ENCODE data around the gene EVA1C.
A peak's percentile ranks its signal among the peaks of the same experiment; 100 is the strongest.
"Not testable (repeated sequence)": the region's sequence is repeated elsewhere in the genome, so short reads cannot be mapped to it uniquely, and the experiment has no call there.

EVA1C gene

GRCh38 chr21:32390537-32391224 is 21.8 kb upstream of the EVA1C start:
- DNase-seq (ENCODE audit: low spot score), result not testable (repeated sequence)

GRCh38 chr21:32391755-32392154 is 20.8 kb upstream of the EVA1C start:
- DNase-seq (ENCODE audit: low spot score), result no peak

DNA sequence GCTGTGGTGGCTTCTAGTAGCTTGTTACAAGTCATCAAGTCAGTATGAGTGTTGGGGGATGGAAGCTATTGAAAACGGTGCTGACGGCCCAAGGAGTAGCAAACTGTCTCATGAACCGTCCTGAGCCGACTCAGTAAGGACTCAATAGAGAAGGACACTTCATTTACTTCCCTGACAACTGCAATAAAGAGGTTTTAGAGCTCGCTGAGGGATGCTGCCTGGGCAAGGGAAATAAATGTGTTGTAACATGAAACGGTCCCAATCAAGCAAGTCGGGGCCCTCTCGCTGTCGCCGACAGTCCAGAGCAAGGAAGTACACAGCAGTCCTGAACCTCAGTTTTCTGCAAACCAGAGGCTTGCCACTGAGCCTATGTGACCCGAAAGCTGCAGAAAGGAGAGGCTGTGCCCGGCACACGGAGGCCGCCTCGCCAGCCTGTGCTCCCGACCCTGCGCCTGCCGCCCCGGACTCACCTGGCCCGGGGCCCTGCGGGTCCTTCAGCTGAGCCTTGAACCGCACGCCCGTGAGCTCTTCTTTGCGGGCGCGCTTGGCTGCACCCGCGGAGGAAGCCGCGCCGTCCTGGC is 20.1 kb upstream of the EVA1C start:
- no peak for DNase-seq (ENCODE audit: low spot score)

GRCh38 chr21:32392880-32393676 is 19.4 kb upstream of the EVA1C start, which contains the start of gene URB1:
TSS of gene URB1 (minus strand) at chr21:32393012. CDS start at chr21:32392910, 102 bp downstream.
- DNase-seq (ENCODE audit: low spot score), result peak; percentile 87

- DNase-seq (ENCODE audit: low spot score), result no peak
Observed at GRCh38 chr21:32393677-32394001, 18.9 kb upstream of the EVA1C start.

DNA sequence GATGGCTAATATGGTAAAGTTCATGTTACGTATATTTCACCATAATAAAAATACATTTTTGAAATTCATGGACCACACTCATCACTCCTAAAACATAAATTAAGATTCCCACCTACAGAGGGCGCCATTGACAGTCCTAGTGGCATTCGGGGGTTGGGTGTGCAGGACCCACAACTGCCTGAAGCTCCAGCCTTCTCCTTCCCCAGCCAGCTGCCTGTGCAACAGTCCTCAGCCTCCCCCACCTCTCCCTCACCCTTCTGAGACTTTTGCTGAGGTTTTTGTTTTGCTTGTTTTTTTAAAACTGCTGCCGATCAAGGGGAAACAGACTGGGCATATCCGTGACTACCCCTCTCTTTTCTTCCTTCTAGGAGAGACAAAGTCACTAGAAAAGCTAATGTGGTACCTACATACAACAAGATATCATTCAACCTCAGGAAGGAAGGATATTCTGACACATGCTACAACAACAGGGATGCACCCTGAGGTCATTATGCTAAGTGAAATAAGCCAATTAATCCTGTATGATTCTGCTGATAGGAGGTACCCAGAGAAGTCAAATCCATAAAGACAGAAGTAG is 9.2 kb upstream of the EVA1C start:
- DNase-seq (ENCODE audit: low spot score), result peak; percentile 68

- DNase-seq (ENCODE audit: low spot score), result no peak
Observed at GRCh38 chr21:32406405-32406804, 6.1 kb upstream of the EVA1C start.

- no peak for DNase-seq (ENCODE audit: low spot score)
Observed at GRCh38 chr21:32410291-32410690, 2.2 kb upstream of the EVA1C start.

GRCh38 chr21:32410916-32411315 is 1.6 kb upstream of the EVA1C start:
- peak; percentile 31 for DNase-seq (ENCODE audit: low spot score)

DNA sequence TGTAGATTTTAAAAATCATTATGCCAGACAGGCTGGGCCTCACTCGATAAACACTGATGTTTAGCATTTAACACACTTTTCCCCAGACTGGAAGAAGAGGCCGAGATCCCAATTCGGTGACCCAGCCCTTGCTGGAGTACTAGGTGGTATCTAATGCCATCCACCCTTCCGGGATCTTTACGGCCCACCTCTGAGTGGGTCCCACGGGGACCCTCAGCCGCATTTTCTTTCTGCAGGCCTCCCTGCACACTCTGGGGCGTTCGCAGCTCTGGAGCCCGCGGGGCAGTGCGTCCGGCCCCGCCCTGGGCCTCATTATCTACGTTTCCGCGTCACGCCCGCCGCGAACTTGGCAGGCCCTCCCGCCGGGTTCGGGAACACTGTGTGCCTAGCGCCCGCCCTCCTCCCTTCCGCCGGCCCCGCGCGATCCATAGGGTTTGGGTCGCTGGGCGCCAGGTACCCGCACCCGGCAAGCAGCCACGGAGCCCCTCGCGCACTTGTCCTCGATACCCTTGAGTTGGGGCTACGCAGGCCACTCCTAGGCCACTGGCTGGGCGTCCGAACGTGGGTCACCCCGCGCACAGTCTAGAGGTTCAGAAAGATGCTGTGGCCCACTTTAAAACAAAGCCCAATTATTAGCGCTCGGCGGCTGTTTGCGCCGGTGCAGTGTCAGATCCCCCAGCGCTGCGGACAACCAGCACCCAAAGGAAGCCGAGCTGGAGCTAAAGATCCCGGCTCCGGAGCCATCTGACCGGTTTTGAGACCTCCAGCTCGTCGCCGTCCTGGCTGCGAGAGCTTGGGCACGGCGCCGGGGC is 950 bp upstream of the EVA1C start:
- peak; percentile 68 for DNase-seq (ENCODE audit: low spot score)

GRCh38 chr21:32413015-32413504 is 554 bp downstream of the EVA1C start:
- DNase-seq (ENCODE audit: low spot score), result peak; percentile 60

DNA sequence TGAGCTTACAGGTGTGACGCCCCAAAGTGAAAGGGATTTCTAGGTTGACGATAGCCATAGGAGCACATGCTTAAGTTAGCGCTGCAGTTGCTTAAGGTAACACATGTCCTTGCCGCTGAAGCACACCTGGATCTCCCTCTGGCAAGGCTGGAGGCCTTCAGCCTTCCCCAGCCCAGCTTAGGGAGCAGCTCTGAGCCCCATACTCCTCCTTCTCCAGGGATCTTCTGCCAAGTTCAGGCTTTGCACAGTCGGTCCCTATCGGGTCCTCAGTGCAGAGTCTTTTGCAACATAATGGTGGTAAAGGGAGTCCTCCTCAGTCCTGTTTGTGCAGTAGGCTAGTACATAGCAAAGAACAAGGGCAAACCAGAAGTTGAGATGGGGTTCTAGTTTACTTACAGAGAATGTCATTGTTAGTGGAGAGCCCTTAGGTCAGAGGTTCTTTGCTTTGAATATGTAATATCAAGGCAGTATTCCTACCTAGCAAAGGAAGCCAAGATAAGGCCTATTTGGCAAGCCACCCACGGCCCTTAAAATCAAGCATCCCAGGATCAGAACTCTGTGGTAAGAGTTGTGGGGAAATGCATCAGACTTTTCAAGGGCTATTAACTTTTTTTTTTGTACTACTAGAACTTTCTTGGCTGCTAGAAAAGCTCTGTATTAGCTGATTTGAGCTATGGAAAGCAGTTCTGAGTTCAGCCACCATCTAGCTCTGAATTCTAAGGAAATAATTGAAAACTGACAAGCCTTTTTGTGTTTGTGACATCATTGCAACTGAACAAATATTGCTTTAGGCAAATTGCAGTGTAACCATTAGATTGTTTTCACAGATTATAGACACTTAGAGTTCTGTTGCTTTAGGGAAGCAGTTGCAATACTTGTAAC is 1.4 kb downstream of the EVA1C start:
- DNase-seq (ENCODE audit: low spot score), result peak; percentile 41

DNA sequence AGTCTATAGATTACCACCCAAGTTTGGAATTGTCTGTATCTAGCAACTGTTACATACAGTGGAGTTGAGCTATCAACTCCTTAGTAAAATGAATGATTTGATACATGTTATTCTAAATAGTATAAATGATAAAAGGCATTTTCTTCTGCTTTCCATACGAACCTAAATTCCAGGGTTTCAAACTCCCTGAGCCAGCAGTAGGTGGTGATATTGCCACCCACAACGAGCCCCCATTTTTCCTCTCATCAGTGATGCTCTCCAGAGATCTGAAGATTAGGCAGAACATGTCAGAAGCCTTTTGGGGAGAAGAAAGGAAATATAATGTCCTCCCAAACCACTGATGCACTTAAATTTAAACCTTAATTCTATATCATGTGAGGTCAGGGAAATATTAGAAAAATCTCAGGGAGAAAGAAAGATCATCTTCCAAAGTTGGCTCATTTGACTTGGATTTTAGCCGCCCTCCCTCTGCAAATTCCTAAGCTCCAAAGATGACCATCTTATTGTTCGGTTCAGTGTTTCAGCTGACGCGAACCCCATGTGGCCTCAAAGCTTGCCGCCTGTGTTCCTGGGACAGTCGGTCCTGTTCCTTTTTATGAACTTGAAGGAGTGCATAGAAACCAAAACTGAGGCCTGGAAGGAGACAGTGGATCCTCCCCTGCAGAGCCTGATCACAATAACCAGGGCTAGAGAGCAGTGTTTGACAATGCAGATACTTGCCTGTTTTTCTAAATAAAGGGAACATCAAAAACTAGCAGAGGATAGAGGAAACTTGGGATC is 2.3 kb downstream of the EVA1C start:
- no peak for DNase-seq (ENCODE audit: low spot score)

GRCh38 chr21:32415451-32416398 is 3.2 kb downstream of the EVA1C start:
- no peak for DNase-seq (ENCODE audit: low spot score)

- no peak for DNase-seq (ENCODE audit: low spot score)
Observed at GRCh38 chr21:32418146-32418545, 5.6 kb downstream of the EVA1C start.

DNA sequence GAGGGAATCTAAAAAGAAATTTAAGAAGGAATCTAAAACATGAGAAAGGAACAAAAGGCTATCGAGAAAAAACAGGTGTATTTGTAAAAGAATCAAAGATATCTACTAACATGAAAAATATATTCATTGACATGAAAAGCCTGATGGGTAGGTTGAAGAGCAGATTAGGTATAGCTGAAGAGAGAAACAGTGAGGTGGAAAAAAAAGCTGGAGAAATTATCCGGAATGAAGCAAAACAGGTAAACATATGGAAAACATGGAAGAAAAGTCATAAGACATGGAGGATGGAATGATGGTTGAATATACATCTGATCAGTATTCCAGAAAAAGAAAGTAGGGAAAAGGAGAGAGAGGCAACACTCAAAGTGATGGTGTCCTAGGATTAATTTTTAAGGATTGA is 9.6 kb downstream of the EVA1C start:
- DNase-seq (ENCODE audit: low spot score), result no peak

DNA sequence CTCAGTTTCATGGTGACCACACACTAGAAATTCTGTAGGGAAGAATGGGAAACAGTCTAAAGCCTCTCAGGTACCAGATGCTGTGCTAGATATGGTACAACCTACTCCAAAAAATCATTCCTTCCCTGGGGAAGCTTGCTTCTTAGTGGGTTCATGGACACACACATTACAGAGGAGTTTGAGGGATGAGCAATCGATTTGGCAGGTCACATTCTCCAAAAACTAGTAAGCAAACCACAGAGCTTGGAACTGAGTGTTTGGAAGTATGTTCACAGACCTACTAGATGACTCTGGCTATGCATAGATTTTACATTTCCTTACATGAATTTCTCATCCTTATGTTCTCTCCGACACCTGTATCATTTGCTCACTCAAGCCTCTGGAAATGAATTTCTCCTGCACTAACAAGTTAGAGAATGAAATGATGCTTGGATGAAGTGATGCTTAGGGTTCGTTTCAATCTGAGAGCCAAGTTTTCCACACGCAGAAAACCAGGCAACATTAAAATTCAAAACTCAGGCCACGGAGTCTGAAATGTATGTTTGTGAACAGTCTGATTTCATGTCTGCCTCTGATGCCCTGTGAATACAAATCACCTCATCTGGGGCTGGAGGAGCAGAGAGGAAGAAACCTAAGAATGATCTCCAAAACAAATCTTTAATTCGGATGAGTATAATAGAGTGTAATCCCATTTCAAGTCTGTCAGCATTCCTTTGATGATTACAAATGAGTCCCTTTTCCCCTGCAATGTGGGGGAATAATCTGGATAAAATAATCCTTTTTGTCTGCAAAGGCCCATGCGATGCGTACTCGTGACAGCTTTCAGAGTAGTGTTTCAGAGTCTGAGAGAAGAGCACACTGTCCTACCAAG is 11.0 kb downstream of the EVA1C start:
- DNase-seq (ENCODE audit: low spot score), result no peak

- DNase-seq (ENCODE audit: low spot score), result no peak
Observed at GRCh38 chr21:32424191-32424535, 11.7 kb downstream of the EVA1C start.

Measured in cerebellar cortex (tissue), 1 donor.